MCF 10A (cell line): ENCODE measurements around the gene IL11RA. TPM values are rescaled to one million over a fixed set of nuclear protein-coding genes. Genes with fewer than 3 reads are reported as not detected.
A peak's percentile ranks its signal among the peaks of the same experiment; 100 is the strongest.
"Not testable (repeated sequence)": the region's sequence is repeated elsewhere in the genome, so short reads cannot be mapped to it uniquely, and the experiment has no call there.

Experiments used
- BruUV-seq: library from RNA; stranded (reverse); fragments of 400-500 nt; replicated peaks from 2 replicates; lab custom pipeline; 2021; lab: Mats Ljungman, UMichigan
- CTCF ChIA-PET: fragments of 300-600 bp; sonication (Branson Sonifier 250); formaldehyde crosslinking; extraction: SDS; loops from one replicate; lab custom pipeline; 2021; ENCODE audit warnings: antibody characterized with exemption, inconsistent platforms; lab: Yijun Ruan, JAX
- POLR2A ChIA-PET: fragments of 300-600, 350-650 bp; sonication (Branson Sonifier 250); formaldehyde crosslinking; extraction: SDS; loops from one replicate; lab custom pipeline; 2020; ENCODE audit warnings: antibody characterized with exemption, inconsistent platforms; lab: Yijun Ruan, JAX
- DNase-seq: peaks from one replicate; pipeline ENCODE4 v3.0.0-alpha.2; 2018; ENCODE audit not compliant: unreplicated experiment
- H3K27ac Mint-ChIP-seq: one replicate; pipeline ENCODE4 v1.8.0; 2022; ENCODE audit warnings: mild to moderate bottlenecking, low read depth, mixed read lengths; ENCODE audit not compliant: unreplicated experiment
- H3K27me3 Mint-ChIP-seq: one replicate; pipeline ENCODE4 v1.8.0; 2022; ENCODE audit warnings: mixed read lengths; ENCODE audit not compliant: insufficient read depth, unreplicated experiment
- H3K36me3 Mint-ChIP-seq: one replicate; pipeline ENCODE4 v1.8.0; 2022; ENCODE audit warnings: mild to moderate bottlenecking, moderate library complexity, mixed read lengths; ENCODE audit not compliant: insufficient read depth, unreplicated experiment
- H3K4me1 Mint-ChIP-seq: one replicate; pipeline ENCODE4 v1.8.0; 2022; ENCODE audit warnings: mixed read lengths; ENCODE audit not compliant: insufficient read depth, unreplicated experiment
- H3K4me3 Mint-ChIP-seq: one replicate; pipeline ENCODE4 v1.8.0; 2022; ENCODE audit warnings: mild to moderate bottlenecking, moderate library complexity, mixed read lengths; ENCODE audit not compliant: unreplicated experiment
- H3K9me3 Mint-ChIP-seq: one replicate; pipeline ENCODE4 v1.8.0; 2022; ENCODE audit warnings: mixed read lengths; ENCODE audit not compliant: unreplicated experiment
- CTCF ChIP-seq: fragments of 200-600 bp; IDR thresholded peaks from one replicate; pipeline ENCODE4 v1.8.0; 2022; ENCODE audit warnings: antibody characterized with exemption, mild to moderate bottlenecking; ENCODE audit not compliant: unreplicated experiment
- intact Hi-C: fragments of 100-400 bp; cut with micrococcal nuclease; formaldehyde crosslinking; loops from 2 replicates; pipeline ENCODE4 v1.14.1; 2022
- total RNA-seq: library from RNA; stranded (reverse); gene quantifications from 2 replicates; pipeline ENCODE4 v1.2.3, GENCODE V29; 2022

Gene IL11RA
- total RNA-seq, 1 experiment from 2014 or later: 4.0 TPM

GRCh38 chr9:34636791-34637355 lies 15.1 kb upstream of the IL11RA start:
- Mint-ChIP-seq H3K4me1 (peaks cover 31% of the 10 kb centered on the region), H3K9me3 (no peaks in the 10 kb centered on the region), H3K27me3 (no peaks in the 10 kb centered on the region), H3K36me3 (peaks cover 22% of the 10 kb centered on the region), H3K4me3 (peak overlapping the region; percentile 92), H3K27ac (peak overlapping the region; percentile 97)
- ChIA-PET CTCF (interaction anchor here (0.6 to 6.5 kb wide), 7 partner anchors 9 to 305 kb away, joined by 3 to 113 read pairs (median 4); partner anchors contain the start of genes GALT and RPP25L), POLR2A (interaction anchor here (0.8 to 3.8 kb wide), 13 partner anchors 9 to 968 kb away, joined by 3 to 48 read pairs (median 6); partner anchors contain the start of genes CCL27, DCTN3, GALT and RPP25L)
- no TSS peak for BruUV-seq
- intact Hi-C loops: no loop called here
- no peak for DNase-seq
- TF ChIP-seq CTCF: no peak

GRCh38 chr9:34637356-34638137 lies 14.4 kb upstream of the IL11RA start, which contains the start of gene SIGMAR1:
TSS of gene SIGMAR1 (minus strand) at chr9:34637787. CDS start at chr9:34637697, 90 bp downstream.
- Mint-ChIP-seq H3K4me3 (peak within 1 kb of the TSS; percentile 92), H3K9me3 (no peaks in the 10 kb centered on the region), H3K27ac (peak within 1 kb of the TSS; percentile 97), H3K27me3 (no peaks in the 10 kb centered on the region), H3K4me1 (peaks cover 31% of the 10 kb centered on the region), H3K36me3 (peaks cover 22% of the 10 kb centered on the region)
- BruUV-seq: no TSS peak
- CTCF ChIA-PET: interaction anchor here (0.6 to 6.5 kb wide), 11 partner anchors 8 to 1384 kb away, joined by 3 to 113 read pairs (median 4); partner anchors contain the start of genes DCTN3, GALT and RPP25L
- peak; percentile 93 for DNase-seq
- POLR2A ChIA-PET: interaction anchor here (0.7 to 3.8 kb wide), 16 partner anchors 8 to 967 kb away, joined by 3 to 48 read pairs (median 6); partner anchors contain the start of genes CCL27, DCTN3, GALT and MYORG
- intact Hi-C loops: no loop called here
- TF ChIP-seq CTCF: no peak

GRCh38 chr9:34638138-34638445 lies 13.9 kb upstream of the IL11RA start:
- Mint-ChIP-seq H3K4me3 (peak overlapping the region; percentile 92), H3K36me3 (peaks cover 22% of the 10 kb centered on the region), H3K27me3 (no peaks in the 10 kb centered on the region), H3K27ac (peak overlapping the region; percentile 97), H3K4me1 (peaks cover 31% of the 10 kb centered on the region), H3K9me3 (no peaks in the 10 kb centered on the region)
- ChIA-PET POLR2A (interaction anchor here (0.7 to 3.8 kb wide), 10 partner anchors 8 to 261 kb away, joined by 3 to 48 read pairs (median 8); partner anchors contain the start of genes CCL27, DCTN3, GALT and MYORG), CTCF (interaction anchor here (0.6 to 6.5 kb wide), 10 partner anchors 8 to 1384 kb away, joined by 3 to 113 read pairs (median 4); partner anchors contain the start of genes DCTN3, GALT and RPP25L)
- no peak for DNase-seq
- no peak for TF ChIP-seq CTCF
- no TSS peak for BruUV-seq
- intact Hi-C loops: no loop called here

GRCh38 chr9:34639322-34639721 lies 12.7 kb upstream of the IL11RA start:
- CTCF ChIA-PET: interaction anchor here (0.6 to 2.3 kb wide), 3 partner anchors 24 to 389 kb away, joined by 3 to 13 read pairs (median 3); no protein-coding TSS in a partner anchor

More at GRCh38 chr9:34639322-34639721, 12.7 kb upstream of the IL11RA start:
- H3K9me3 Mint-ChIP-seq, BruUV-seq, DNase-seq, H3K4me3 Mint-ChIP-seq, H3K27ac Mint-ChIP-seq, intact Hi-C loops, H3K27me3 Mint-ChIP-seq: not testable (repeated sequence)
- POLR2A ChIA-PET: interaction anchor here (3.2 kb wide), 1 partner anchor 19 kb away, joined by 32 read pairs; the partner anchor contains the start of gene DCTN3
- H3K36me3 Mint-ChIP-seq: peaks cover 18% of the 10 kb centered on the region
- peaks cover 25% of the 10 kb centered on the region for H3K4me1 Mint-ChIP-seq
